Measurements from ENCODE around the gene DGAT2L6.

- TF ChIP-seq CTCF (IDR thresholded peaks at IDR 0.05; ENCODE audit: insufficient read depth, low read length, poor library complexity, severe bottlenecking) (no peak), EZH2phosphoT487 (conservative IDR thresholded peaks at IDR 0.05; ENCODE audit: low read length) (no peak)
Observed at GRCh38 chrX:70168238-70169188, 8.8 kb upstream of the DGAT2L6 start.

Data from SU-DHL-6 (cell line).